ENCODE results near the gene SGMS1.

SGMS1 gene

GRCh38 chr10:50622706-50623662 is 772 bp downstream of the SGMS1 start:
- no peak for TF ChIP-seq CTCF (IDR thresholded peaks at IDR 0.05; ENCODE audit: low read length, missing control alignments)
- peak overlapping the region; percentile 81 for H3K4me3 ChIP-seq (replicated peaks; ENCODE audit: low read depth, low read length)
- peak; percentile 50 for DNase-seq (ENCODE audit: low read depth)

GRCh38 chr10:50621968-50622705 is 1.6 kb downstream of the SGMS1 start:
- DNase-seq (ENCODE audit: low read depth), result peak; percentile 97
- peak overlapping the region; percentile 81 for H3K4me3 ChIP-seq (replicated peaks; ENCODE audit: low read depth, low read length)
- TF ChIP-seq CTCF (IDR thresholded peaks at IDR 0.05; ENCODE audit: low read length, missing control alignments), result no peak

GRCh38 chr10:50620899-50621298 is 2.9 kb downstream of the SGMS1 start:
- no peak for TF ChIP-seq CTCF (IDR thresholded peaks at IDR 0.05; ENCODE audit: low read length, missing control alignments)
- DNase-seq (ENCODE audit: low read depth), result no peak
- no peak overlapping the region for H3K4me3 ChIP-seq (replicated peaks; ENCODE audit: low read depth, low read length)

GRCh38 chr10:50619882-50620281 is 3.9 kb downstream of the SGMS1 start:
- H3K4me3 ChIP-seq (replicated peaks; ENCODE audit: low read depth, low read length), result no peak overlapping the region
- no peak for TF ChIP-seq CTCF (IDR thresholded peaks at IDR 0.05; ENCODE audit: low read length, missing control alignments)
- no peak for DNase-seq (ENCODE audit: low read depth)

GRCh38 chr10:50619166-50619565 is 4.6 kb downstream of the SGMS1 start:
- no peak overlapping the region for H3K4me3 ChIP-seq (replicated peaks; ENCODE audit: low read depth, low read length)
- TF ChIP-seq CTCF (IDR thresholded peaks at IDR 0.05; ENCODE audit: low read length, missing control alignments), result no peak
- no peak for DNase-seq (ENCODE audit: low read depth)

GRCh38 chr10:50618624-50619023 is 5.1 kb downstream of the SGMS1 start:
- no peak for TF ChIP-seq CTCF (IDR thresholded peaks at IDR 0.05; ENCODE audit: low read length, missing control alignments)
- H3K4me3 ChIP-seq (replicated peaks; ENCODE audit: low read depth, low read length), result no peak overlapping the region
- no peak for DNase-seq (ENCODE audit: low read depth)

All from fibroblast of pulmonary artery (primary cell).